Dedifferentiated amniotic fluid mesenchymal stem cell (primary cell): ENCODE results near the gene ARID5B.
A peak's percentile ranks its signal among the peaks of the same experiment; 100 is the strongest.

ENCODE experiments used
- DNase-seq: peaks from one replicate; pipeline ENCODE4 v3.0.0-alpha.2; 2016; ENCODE audit errors: extremely low spot score

ARID5B gene

GRCh38 chr10:61941202-61941681 lies 39.7 kb downstream of the ARID5B start:
- DNase-seq: no peak

- DNase-seq: peak; percentile 57
Observed at GRCh38 chr10:61942604-61943461, 41.3 kb downstream of the ARID5B start.

GRCh38 chr10:61943674-61944378 lies 42.3 kb downstream of the ARID5B start:
- peak; percentile 46 for DNase-seq

- DNase-seq: no peak
Observed at GRCh38 chr10:61944410-61945147, 43.1 kb downstream of the ARID5B start.

GRCh38 chr10:61949687-61950086 lies 48.2 kb downstream of the ARID5B start:
- DNase-seq: no peak

GRCh38 chr10:61950449-61951143 lies 49.1 kb downstream of the ARID5B start:
- no peak for DNase-seq

GRCh38 chr10:61951144-61951483 lies 49.6 kb downstream of the ARID5B start:
- no peak for DNase-seq

- DNase-seq: no peak
Observed at GRCh38 chr10:61952028-61952674, 50.7 kb downstream of the ARID5B start.

GRCh38 chr10:61953183-61953582 lies 51.7 kb downstream of the ARID5B start:
- DNase-seq: no peak

- no peak for DNase-seq
Observed at GRCh38 chr10:61957806-61958205, 56.3 kb downstream of the ARID5B start.

GRCh38 chr10:61958311-61958710 lies 56.8 kb downstream of the ARID5B start:
- DNase-seq: no peak

- DNase-seq: no peak
Observed at GRCh38 chr10:61958805-61959204, 57.3 kb downstream of the ARID5B start.

- no peak for DNase-seq
Observed at GRCh38 chr10:61959814-61960213, 58.3 kb downstream of the ARID5B start.

GRCh38 chr10:61960396-61961120 lies 59.1 kb downstream of the ARID5B start:
- DNase-seq: no peak

GRCh38 chr10:61961278-61961677 lies 59.8 kb downstream of the ARID5B start:
- no peak for DNase-seq

- DNase-seq: no peak
Observed at GRCh38 chr10:61962971-61963370, 61.5 kb downstream of the ARID5B start.

GRCh38 chr10:61963669-61964058 lies 62.2 kb downstream of the ARID5B start:
- DNase-seq: no peak

- DNase-seq: peak; percentile 34
Observed at GRCh38 chr10:61964059-61964709, 62.7 kb downstream of the ARID5B start.

- no peak for DNase-seq
Observed at GRCh38 chr10:61964949-61965702, 63.6 kb downstream of the ARID5B start.
